SK-MEL-5 (cell line): Measurements from ENCODE around the gene PNLDC1. TPM values are rescaled to one million over a fixed set of nuclear protein-coding genes. Genes with fewer than 3 reads are reported as not detected.
"Not testable (repeated sequence)": the region's sequence is repeated elsewhere in the genome, so short reads cannot be mapped to it uniquely, and the experiment has no call there.

Experiments
- DNase-seq: peaks from one replicate; pipeline ENCODE4 v3.0.0-alpha.2; 2016; ENCODE audit warnings: low read depth, low spot score
- in situ Hi-C: cut with HindIII; loops from 2 replicates; pipeline ENCODE4 v1.10.0; 2016; ENCODE audit warnings: low sequenced_read_pairs, high pct_unique_total_duplicates, low pct_unique_long_range_greater_than_20kb
- total RNA-seq: library from RNA; depleted of rRNA; stranded (reverse); fragments of >200 nt; shearing (Covaris generic); gene quantifications from 2 replicates; pipeline ENCODE4 v1.2.3, GENCODE V29; 2014

Gene PNLDC1
- total RNA-seq, 1 experiment from 2014 or later: 0.05 TPM

- in situ Hi-C loops: no loop called here
- DNase-seq: no peak
These were observed 9.1 kb downstream of the PNLDC1 start for GRCh38 chr6:159809149-159809548.

GRCh38 chr6:159813781-159814180, 13.7 kb downstream of the PNLDC1 start:
- in situ Hi-C loops: no loop called here
- no peak for DNase-seq

- in situ Hi-C loops: no loop called here
These were observed 15.3 kb downstream of the PNLDC1 start for GRCh38 chr6:159815410-159815809.

GRCh38 chr6:159816775-159817174, 16.7 kb downstream of the PNLDC1 start:
- in situ Hi-C loops, DNase-seq: not testable (repeated sequence)

More at GRCh38 chr6:159815410-159815809, 15.3 kb downstream of the PNLDC1 start:
- DNase-seq: no peak

- in situ Hi-C loops: no loop called here
- DNase-seq: no peak
These were observed 18.1 kb downstream of the PNLDC1 start for GRCh38 chr6:159817951-159818739.

GRCh38 chr6:159819098-159819497, 19.0 kb downstream of the PNLDC1 start:
- in situ Hi-C loops: no loop called here
- no peak for DNase-seq

- DNase-seq: no peak
- in situ Hi-C loops: no loop called here
These were observed 20.0 kb downstream of the PNLDC1 start for GRCh38 chr6:159819932-159820640.

GRCh38 chr6:159821122-159821521, 21.0 kb downstream of the PNLDC1 start:
- no peak for DNase-seq
- in situ Hi-C loops: no loop called here

- no peak for DNase-seq
- in situ Hi-C loops: no loop called here
These were observed 21.6 kb downstream of the PNLDC1 start for GRCh38 chr6:159821726-159822125.

- in situ Hi-C loops: no loop called here
- no peak for DNase-seq
These were observed 23.9 kb downstream of the PNLDC1 start for GRCh38 chr6:159823953-159824352.

GRCh38 chr6:159824690-159825089, 24.6 kb downstream of the PNLDC1 start:
- DNase-seq, in situ Hi-C loops: not testable (repeated sequence)

GRCh38 chr6:159826004-159826403, 25.9 kb downstream of the PNLDC1 start:
- in situ Hi-C loops: no loop called here
- no peak for DNase-seq

GRCh38 chr6:159826968-159827647, 27.0 kb downstream of the PNLDC1 start:
- in situ Hi-C loops: no loop called here
- DNase-seq: no peak

- in situ Hi-C loops: no loop called here
- DNase-seq: no peak
These were observed 28.0 kb downstream of the PNLDC1 start for GRCh38 chr6:159828074-159828473.

GRCh38 chr6:159829526-159829925, 29.4 kb downstream of the PNLDC1 start:
- in situ Hi-C loops: no loop called here
- DNase-seq: no peak

GRCh38 chr6:159830501-159831372, 30.7 kb downstream of the PNLDC1 start:
- no peak for DNase-seq
- in situ Hi-C loops: no loop called here

- DNase-seq: no peak
- in situ Hi-C loops: no loop called here
These were observed 31.2 kb downstream of the PNLDC1 start for GRCh38 chr6:159831373-159831679.

GRCh38 chr6:159832946-159833345, 32.9 kb downstream of the PNLDC1 start:
- in situ Hi-C loops: no loop called here
- no peak for DNase-seq
